HG03520 (cell line): ENCODE results near the gene CELF4.
A peak's percentile ranks its signal among the peaks of the same experiment; 100 is the strongest.

ENCODE experiments used
- ATAC-seq: cut with Tn5 transposase; IDR thresholded peaks from one replicate; pipeline ENCODE4 v1.9.1; 2021; ENCODE audit warnings: mild to moderate bottlenecking, moderate library complexity; ENCODE audit not compliant: unreplicated experiment

Gene CELF4

DNA sequence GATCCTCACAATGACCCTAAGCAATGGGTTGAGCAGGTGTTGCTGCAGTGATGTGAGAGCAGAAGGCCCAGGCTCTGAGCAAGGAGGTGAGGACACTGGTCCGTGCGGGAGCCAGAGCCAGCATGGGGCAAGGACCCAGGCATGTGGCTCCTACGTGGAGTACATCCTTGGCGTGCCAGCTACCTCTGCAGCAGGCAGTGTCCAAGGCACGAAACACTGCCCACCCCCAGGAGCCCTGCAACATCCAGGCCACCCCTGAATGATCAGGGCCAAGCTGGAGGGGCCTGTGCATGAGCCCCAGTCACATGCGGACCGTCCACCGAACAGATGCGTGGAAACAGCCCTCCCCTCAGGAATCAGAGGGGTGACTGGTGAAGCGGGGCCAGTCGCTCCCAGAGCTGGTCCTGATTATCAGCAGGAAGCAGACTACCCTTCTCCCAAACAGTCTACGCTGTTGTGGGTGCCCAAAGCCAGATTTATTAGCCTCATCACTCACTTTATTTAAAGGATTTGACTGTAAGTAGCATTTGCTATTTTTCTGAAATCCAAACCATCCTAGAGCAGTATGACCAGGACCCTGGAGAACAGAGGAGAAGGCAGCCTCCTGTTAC is 16.8 kb downstream of the CELF4 start:
- no peak for ATAC-seq

DNA sequence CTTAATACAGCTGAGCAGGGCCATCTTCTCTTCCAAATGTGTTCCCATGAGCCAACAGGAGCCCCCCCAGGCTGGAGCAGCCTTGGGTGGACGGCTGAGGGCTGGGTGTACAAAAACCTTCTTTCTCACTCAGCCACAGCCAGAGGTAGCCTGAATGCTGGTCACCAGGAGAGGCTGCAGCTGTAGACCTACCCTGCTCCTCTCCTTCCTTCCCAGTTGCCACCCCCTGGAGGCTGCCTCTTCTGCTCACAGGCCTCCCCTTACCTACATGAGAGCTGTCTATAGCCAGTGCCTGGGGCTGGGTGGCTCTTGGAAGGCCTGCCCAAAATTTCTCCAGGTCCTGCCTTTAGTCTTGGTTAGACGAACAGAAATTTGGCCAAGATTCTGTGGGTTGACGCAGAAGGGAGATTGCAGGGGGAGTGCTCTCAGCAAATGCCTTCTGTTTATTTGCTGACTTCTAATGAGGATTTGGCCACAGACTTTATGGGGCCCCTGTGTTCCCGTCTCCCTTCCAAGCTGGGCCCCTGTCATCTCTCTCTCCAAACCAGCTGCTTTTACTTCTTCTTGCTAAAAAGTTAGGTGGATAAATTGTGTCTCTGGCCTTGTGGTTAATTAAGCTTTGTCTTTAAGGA is 18.3 kb downstream of the CELF4 start:
- ATAC-seq = no peak

- no peak for ATAC-seq
These were observed 18.9 kb downstream of the CELF4 start for GRCh38 chr18:37546651-37547050.

- ATAC-seq = no peak
These were observed 19.4 kb downstream of the CELF4 start for GRCh38 chr18:37546272-37546537.

- no peak for ATAC-seq
These were observed 19.9 kb downstream of the CELF4 start for GRCh38 chr18:37545461-37546271.

GRCh38 chr18:37544713-37545112 is 20.9 kb downstream of the CELF4 start:
- ATAC-seq = no peak

GRCh38 chr18:37544217-37544616 is 21.4 kb downstream of the CELF4 start:
- no peak for ATAC-seq

DNA sequence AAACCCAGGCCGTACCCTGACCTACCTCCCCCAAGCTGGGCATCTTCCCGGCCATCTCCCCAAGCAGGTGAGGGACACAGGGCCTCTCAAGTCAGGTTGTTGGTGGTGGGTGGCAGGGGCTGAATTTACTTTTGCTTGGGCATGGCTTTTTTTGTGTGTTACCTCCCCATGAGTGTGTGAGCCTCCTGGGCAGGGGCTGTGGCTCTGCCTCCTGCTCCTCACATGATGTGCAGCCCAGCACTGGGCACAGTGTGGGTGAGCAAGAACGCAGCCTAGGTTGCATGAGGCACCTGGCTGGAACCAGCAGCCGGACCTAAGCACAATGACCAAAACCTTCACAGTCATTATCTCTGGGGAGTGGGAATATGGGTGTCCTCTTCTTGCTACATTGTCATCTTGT is 22.3 kb downstream of the CELF4 start:
- no peak for ATAC-seq

DNA sequence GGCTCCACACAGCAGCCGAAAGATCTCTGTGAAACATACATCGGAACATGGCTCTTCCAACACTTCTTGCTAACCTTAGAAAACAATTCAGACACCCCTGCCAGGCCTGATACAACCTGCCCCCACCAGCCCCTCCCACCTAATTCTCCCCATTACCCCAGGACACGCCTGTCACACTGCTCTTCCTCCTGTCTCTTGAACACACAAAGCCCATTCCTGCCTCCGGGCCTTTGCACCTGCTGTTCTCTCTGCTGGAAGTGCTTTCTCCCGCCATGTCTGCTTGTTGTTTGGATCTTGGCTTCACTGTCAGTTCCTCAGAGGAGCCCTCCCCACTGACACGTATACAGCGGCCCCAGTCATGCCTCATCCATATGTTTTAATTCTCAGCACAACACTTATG is 24.1 kb downstream of the CELF4 start:
- no peak for ATAC-seq

GRCh38 chr18:37540424-37541138 is 25.0 kb downstream of the CELF4 start:
- ATAC-seq = no peak

GRCh38 chr18:37539236-37539635 is 26.4 kb downstream of the CELF4 start:
- ATAC-seq = no peak

- ATAC-seq = no peak
These were observed 26.9 kb downstream of the CELF4 start for GRCh38 chr18:37538526-37539205.

GRCh38 chr18:37537868-37538525 is 27.6 kb downstream of the CELF4 start:
- ATAC-seq = peak; percentile 84

GRCh38 chr18:37536656-37537055 is 28.9 kb downstream of the CELF4 start:
- no peak for ATAC-seq

DNA sequence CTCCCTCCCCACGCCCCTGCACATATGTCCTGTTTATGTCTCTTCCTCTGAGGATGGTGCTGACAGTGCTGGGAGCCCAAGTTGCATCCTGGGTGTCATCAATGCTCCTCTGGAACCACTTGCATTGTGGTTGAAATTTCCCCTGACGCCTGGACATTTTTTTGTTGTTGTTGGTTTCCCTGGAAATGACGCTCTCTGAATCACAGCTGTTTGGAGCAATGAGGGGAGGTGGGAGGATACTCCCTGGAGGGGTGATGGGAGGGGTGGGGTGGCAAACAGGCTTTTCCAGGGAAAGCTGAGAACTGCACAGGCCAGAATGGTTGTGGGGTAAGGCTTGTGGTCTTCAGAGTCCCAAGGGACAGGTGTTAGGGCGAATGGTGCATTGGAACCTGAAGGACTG is 29.6 kb downstream of the CELF4 start:
- ATAC-seq = no peak

DNA sequence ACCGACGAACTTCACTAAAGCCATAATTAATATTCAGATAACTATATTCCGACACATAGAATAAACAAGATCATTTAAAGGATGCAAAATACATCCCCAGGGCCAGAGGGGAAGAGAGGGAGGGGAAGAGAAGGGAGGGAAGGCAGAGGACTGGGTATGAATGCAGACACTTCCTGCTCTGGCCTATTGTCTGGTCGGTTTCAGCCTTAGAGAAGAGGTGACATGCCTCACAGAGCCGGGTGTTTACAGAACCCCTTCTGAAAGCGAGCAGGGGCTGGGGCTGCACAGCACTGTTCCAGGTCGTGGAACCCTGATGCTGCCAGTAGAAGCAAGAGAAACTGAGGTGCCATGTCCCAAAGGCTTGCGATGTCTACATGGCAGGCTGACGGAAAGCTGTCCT is 31.0 kb downstream of the CELF4 start:
- no peak for ATAC-seq

DNA sequence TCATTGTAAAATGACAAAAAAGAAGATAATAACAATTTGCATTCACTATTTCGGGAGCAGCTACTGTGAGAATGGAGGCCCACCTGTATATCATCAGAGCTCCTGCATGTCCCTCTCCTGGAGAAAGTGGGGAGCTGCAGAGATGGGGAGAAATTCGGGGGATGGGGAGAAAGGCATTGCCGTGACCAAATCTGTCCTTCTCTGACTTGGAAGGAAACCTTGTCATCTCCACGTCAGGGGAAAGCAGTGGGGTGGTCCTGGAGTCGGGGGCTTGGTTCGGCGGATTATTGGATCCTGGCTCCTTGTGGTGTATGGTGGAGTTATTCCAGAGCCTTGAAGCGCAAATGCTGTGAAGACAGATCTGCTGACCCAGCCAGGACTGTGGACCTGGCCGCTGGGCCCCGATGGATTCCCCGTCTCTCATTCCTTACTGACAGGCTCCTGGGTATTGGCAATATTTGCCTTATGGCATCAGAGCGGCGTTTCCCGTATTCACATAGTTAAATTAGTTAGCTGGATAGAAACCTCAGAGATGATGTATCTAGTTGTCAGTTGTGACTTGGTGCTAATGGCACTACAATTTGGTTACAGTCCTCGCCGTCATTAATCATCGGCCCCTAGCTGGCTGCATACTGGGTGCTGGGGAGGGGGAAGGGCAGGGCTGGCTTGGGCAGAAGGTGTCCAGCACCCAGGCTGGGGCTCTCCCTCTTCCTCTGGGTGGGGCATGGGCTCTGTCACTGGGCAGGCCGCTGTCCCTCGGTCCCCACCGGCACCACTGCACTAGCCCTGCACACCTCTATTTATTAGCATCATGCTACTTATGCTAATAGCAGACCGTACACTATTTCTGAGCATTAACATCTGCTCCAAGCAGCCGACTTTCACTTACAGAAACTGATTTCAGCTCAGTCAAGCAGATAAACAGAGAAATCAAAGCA is 31.7 kb downstream of the CELF4 start:
- no peak for ATAC-seq

GRCh38 chr18:37532917-37533316 is 32.7 kb downstream of the CELF4 start:
- no peak for ATAC-seq

DNA sequence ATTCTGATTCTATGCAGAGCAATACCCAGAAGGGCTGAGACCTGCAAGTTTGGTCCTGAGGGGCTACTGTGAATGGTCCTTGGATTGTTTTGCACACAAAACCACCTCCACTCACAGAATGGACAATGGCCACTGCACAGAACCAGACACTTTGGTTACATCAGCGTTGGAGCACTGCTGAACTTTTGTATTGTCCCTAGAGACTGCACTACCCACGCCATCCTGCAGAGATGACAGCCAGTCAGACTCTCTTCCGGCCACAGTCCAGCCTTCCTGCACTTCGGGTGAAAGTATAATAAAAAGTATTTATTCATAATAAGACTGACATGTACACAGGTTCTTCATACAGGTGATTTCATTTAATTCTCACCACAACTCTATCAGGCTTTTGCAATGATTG is 35.7 kb downstream of the CELF4 start:
- peak; percentile 98 for ATAC-seq

DNA sequence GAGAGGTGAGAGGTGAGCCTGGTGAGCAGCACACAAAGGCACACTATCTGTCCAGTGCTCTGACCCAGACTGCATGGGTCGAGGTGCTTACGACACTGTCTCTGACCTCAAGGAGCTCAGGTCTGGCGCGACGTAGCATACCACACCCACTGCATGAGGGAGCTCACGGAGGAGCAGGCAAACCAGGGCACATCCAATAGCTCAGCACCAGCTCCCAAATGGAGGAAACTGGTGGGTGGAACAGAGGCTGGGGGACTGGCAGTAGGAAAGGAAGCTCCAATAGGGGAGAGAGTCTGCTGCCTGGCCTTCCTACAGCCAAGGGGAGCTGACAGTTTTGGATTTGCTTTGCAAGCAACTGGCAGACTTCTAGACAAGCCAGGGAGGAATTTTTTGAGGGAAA is 36.3 kb downstream of the CELF4 start:
- ATAC-seq = no peak
